HL-60/S4 treated with retinoic acid at 250 ng/mL for 4 days and 3 days (cell line): ENCODE measurements around the gene MIGA2.
"Not testable (repeated sequence)": the region's sequence is repeated elsewhere in the genome, so short reads cannot be mapped to it uniquely, and the experiment has no call there.

Source experiments
- in situ Hi-C: fragments of 300-500 bp; cut with MboI; formaldehyde crosslinking; loops from 2 replicates; pipeline ENCODE4 v1.7.0; 2022; ENCODE audit warnings: low sequenced_read_pairs

Gene MIGA2, protein sequence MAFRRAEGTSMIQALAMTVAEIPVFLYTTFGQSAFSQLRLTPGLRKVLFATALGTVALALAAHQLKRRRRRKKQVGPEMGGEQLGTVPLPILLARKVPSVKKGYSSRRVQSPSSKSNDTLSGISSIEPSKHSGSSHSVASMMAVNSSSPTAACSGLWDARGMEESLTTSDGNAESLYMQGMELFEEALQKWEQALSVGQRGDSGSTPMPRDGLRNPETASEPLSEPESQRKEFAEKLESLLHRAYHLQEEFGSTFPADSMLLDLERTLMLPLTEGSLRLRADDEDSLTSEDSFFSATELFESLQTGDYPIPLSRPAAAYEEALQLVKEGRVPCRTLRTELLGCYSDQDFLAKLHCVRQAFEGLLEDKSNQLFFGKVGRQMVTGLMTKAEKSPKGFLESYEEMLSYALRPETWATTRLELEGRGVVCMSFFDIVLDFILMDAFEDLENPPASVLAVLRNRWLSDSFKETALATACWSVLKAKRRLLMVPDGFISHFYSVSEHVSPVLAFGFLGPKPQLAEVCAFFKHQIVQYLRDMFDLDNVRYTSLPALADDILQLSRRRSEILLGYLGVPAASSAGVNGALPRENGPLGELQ

DNA sequence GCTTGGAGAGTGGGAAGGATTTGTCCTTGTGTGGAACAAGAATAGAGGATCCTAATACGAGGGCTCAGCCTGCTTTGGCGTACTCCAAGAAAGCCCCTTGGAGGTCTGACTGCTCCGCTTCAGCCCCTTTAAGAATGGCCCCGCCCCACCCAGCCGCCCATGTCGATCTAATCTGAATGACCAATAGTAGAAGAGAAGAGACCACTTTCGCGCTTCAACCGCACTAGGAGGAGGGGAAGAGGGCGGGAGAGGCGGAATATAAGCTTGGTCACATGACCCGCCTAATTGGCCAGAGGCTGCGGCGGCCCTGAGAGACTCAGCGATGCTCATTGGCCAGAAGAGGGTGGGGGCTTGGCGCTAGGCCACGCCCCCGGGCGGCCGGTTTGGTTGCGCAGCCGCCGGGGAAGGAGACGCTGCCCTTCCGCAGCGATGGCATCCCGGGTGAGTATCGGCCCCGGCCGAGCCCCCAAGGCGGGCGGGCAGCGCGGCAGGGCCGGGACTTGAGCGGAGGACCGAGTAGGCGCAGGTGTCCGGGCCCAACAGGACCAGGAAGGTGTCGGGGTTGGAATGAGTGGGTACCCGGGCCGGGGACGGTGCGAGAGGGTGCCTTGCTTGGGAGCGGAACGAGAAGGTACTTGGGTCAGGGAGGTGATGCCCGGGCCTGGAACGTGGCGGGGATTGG, at the start of gene MIGA2:
MIGA2 (plus strand) TSS at position 386 of the 682 bp plus-strand sequence. CDS start 3,969 bp downstream, outside the sequence.
- in situ Hi-C loops = no loop called here

- in situ Hi-C loops = no loop called here
These were observed 49.8 kb upstream of the MIGA2 start for GRCh38 chr9:128986671-128987070.

GRCh38 chr9:128987805-128988204, 48.6 kb upstream of the MIGA2 start:
- in situ Hi-C loops = no loop called here

DNA sequence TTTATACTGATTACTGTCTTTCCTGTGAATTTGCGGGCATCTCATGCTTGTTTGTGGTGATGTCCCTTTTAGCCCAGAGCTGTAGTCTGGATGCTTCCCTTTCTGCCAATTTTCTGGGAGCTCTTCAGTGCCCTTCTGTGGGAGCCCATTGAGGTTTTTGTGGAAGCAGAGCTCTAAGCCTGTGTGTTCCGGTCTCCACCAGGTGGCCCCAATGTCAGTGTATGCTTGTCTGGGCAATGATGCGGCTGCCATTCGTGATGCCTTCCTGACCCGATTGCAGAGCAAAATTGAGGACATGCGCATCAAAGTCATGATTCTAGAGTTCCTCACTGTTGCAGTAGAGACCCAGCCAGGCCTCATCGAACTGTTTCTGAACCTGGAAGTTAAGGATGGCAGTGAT, 43.4 kb upstream of the MIGA2 start:
- in situ Hi-C loops = no loop called here

GRCh38 chr9:128995791-128996190, 40.6 kb upstream of the MIGA2 start:
- in situ Hi-C loops = no loop called here

DNA sequence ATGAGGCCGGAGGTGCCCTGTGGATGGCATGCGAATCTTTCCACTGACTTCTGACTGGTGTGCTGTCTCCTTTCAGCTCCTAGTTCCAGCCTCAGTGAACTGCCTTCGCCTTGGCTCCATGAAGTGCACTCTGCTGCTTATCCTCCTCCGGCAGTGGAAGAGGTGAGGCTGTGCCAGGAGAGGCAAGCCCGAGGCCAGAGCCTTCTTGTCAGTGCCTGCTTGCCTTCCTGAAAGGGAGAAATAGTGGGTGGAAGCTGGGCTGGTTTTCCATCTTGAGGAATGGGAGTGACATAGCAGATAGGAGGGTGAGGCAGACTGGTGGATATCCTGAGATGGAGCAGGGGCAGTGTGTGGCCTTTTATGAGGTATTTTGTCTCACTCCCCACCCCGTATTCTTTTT, 38.0 kb upstream of the MIGA2 start:
- in situ Hi-C loops = no loop called here

GRCh38 chr9:128999581-129000206, 36.7 kb upstream of the MIGA2 start:
- in situ Hi-C loops = no loop called here

- in situ Hi-C loops = no loop called here
These were observed 34.7 kb upstream of the MIGA2 start for GRCh38 chr9:129001504-129002325.

DNA sequence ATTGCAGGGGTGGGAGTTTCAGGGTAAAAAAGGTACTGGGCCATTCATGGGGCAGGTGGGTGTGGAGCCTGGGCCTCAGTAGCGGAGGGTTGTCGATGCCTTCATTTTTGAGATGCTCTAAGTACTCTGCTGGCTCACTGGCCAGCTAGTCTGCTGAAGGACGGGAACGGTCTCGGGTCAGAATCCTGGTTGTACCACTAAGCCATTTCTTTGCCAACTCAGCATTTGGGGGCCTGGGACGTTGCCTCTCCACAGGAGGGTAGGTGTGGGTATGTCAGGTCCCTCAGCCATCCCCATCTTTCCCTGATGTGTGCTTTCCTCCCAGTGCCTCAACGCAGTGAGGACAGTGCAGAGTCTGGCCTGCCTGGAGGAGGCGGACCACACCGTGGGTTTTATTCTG, 33.4 kb upstream of the MIGA2 start:
- in situ Hi-C loops = no loop called here

- in situ Hi-C loops = not testable (repeated sequence)
These were observed 32.3 kb upstream of the MIGA2 start for GRCh38 chr9:129004173-129004572.

DNA sequence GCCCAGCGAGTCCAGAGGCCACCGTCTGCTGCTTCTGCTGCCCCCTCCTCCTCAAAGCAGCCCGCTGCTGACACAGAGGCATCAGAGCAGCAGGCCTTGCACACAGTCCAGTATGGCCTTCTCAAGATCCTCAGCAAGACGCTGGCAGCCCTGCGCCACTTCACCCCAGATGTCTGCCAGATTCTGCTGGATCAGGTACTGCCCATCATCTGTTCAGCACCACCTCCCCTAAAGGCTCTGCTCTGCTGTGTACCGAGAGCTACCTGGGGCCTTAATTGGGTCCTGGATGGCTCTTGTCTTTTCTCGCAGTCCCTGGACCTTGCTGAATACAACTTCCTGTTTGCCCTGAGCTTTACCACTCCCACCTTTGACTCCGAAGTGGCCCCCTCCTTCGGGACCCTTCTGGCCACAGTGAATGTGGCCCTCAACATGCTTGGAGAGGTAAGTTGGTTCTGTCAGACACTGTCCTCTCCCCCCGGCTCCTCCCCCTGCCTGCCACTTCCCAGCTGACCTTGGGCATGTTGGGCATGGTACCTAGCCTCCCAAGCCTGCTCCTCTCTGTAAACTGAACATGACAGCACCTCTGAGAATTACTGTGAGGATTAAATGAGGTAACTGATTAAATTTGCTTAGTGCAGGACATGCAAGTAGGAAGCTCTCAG, 31.0 kb upstream of the MIGA2 start:
- in situ Hi-C loops = no loop called here

DNA sequence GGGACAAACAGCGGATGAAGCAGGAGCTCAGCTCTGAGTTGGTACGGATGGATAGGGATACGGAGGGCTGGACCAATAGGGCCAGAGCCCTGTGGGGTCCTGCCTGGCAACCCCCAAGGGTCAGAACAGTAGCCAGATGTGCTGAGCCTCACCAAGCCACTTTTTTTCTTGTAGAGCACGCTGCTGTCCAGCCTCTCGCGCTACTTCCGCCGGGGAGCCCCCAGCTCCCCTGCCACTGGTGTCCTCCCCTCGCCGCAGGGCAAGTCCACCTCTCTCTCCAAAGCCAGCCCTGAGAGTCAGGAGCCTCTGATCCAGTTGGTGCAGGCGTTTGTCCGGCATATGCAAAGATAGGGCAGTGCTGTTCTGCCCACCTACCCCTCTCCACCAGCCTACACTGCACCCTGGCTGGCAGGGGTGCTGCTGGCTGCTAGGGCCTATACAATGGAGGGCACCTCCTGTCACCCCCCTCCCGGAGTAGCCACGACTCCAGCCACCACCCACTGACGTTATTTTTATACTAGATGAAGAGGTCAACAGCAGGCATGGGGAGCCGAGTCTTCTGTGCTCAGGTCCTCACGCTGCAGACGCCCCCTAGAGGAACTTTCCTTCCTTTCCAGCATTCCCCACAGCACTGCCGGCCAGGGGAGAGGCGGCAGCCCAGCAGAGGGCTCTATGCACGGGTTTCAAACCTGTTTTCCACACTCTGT, 29.9 kb upstream of the MIGA2 start:
- in situ Hi-C loops = no loop called here

DNA sequence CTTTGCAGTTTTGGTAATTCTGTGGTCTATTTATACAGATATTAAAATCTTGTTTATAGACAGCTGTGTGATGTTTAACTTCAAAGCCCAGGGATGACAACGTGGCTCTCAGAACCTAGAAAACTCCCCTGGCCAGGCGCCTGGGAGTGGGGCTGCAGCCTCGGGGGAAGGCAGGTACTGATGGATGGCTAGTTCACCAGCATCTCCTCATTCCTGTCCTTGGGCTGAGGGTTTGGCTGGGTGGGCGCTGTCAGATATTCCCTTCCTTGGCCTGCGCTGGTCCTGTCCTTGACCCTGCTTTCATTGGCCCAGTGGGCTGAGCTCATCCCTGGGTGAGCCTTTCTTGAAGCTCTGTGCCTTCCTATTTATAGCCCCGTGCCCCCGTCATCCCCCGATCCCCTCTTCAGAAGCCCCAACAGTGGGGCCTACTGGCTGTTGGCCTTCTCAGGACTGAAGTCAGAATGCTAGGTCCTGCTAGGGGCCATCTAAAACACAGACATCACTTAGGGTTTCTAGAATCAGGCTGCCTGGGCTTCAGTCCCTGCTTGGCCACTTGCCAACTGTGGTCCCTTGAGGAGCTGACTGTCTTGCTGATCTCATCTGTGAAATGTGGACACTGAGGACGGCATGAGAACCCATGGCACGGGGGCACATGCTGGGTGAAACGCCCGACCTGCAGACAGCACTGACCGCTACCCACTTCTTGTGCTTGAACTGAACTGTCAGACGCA, 29.2 kb upstream of the MIGA2 start:
- in situ Hi-C loops = no loop called here

DNA sequence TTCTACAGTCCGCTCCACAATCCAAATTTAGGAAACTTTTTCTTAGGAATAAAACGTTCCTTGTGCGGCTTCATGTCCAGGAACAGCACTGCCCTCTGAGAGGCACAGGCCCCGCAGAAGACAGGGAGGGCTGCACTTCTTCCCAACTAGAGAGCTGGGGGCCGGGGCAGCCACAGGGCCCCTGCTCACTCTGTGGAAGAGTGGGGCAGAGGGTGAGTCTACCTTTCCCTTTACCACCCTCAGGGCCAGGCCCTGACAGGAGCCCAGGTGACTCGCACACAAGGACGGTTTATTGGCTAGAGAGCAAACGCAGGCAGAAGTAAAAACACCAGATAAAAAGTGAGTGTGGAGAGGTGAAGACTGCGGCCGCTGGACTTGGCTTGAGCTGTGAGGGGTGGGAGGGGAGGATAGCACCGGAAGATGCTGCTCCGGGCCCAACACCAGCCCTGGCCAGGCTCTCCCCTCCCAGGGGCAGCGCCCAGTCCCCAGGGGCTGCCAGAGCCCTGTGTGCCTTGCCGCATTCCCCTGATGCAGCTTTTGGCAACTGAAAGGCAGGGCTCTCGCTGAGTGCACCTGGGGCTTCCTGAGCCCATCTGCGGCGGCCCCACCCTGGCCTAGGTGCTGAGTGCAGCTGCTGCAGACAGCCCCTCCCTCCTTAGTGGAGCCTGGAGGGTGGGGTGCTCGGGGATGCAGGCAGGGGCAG, 28.5 kb upstream of the MIGA2 start:
- in situ Hi-C loops = no loop called here

- in situ Hi-C loops = no loop called here
These were observed 27.9 kb upstream of the MIGA2 start for GRCh38 chr9:129008469-129008965.

DNA sequence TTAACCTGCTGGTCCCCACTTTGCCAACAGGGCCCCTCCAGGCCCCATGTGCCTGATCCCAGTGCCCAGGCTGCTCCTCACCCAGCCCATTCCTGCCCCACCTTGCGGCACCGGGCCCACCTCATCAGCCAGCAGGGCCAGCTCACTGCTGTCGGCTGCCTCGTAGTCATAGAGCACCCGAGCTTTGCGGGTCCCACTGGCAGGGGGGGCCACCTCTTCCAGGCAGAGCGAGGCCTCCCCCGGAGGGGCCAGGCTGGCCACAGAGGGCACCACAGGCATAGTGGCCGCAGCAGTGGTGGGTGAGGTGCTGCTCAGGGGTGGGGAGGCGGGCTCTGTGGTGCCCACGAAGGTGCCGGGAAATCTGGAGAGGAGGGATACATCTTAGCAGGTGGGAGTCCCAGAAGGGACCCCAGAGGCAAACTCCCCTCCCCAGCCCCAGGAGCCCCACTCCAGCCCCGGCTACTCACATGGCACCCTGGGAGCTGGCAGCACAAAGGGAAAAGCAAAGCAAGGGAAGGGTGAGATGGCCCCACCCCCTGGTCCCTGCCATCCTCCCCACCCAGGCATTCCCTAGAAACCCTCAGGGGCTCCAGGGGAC, 27.3 kb upstream of the MIGA2 start:
- in situ Hi-C loops = no loop called here

GRCh38 chr9:129009584-129010141, 26.8 kb upstream of the MIGA2 start:
- in situ Hi-C loops = no loop called here
